ENCODE results near the gene PNLIPRP3.

- TF ChIP-seq CTCF (IDR thresholded peaks at IDR 0.05) (no peak), POLR2A (IDR thresholded peaks at IDR 0.05) (no peak)
Observed at GRCh38 chr10:116402858-116403257, 24.8 kb upstream of the PNLIPRP3 start.

Measured in body of pancreas (tissue), 4 donors.